Colonic mucosa (tissue), 4 donors: ENCODE measurements around the gene PLB1. TPM values are rescaled to one million over a fixed set of nuclear protein-coding genes. Genes with fewer than 3 reads are reported as not detected.

Source experiments
- DNase-seq: peaks from one replicate; pipeline ENCODE4 v3.0.0-alpha.2; 2020
- H3K27ac ChIP-seq: fragments of 200-600 bp; one replicate; pipeline ENCODE4 v1.8.0; 2021
- H3K27me3 ChIP-seq: fragments of 200-600 bp; one replicate; pipeline ENCODE4 v1.8.0; 2021
- H3K36me3 ChIP-seq: fragments of 200-600 bp; one replicate; pipeline ENCODE4 v1.8.0; 2021
- H3K4me1 ChIP-seq: fragments of 200-600 bp; one replicate; pipeline ENCODE4 v1.8.0; 2021; ENCODE audit warnings: mild to moderate bottlenecking
- H3K4me3 ChIP-seq: fragments of 200-600 bp; one replicate; pipeline ENCODE4 v1.8.0; 2021
- H3K9ac ChIP-seq, 2 donors: one replicate each; pipeline ENCODE4 v1.7.0; 2013; ENCODE audit warnings: control low read depth in 2 of 2, low read depth in 2 of 2, low read length in 2 of 2
- H3K9me3 ChIP-seq: fragments of 200-600 bp; one replicate; pipeline ENCODE4 v1.8.0; 2021
- CTCF ChIP-seq: fragments of 200-600 bp; IDR thresholded peaks from one replicate; pipeline ENCODE4 v1.8.0; 2022; ENCODE audit warnings: antibody characterized with exemption, mild to moderate bottlenecking
- intact Hi-C: fragments of 100-400 bp; cut with DNase I; formaldehyde crosslinking; loops from one replicate; pipeline ENCODE4 v1.14.1; 2022
- total RNA-seq, 2 donors: library from RNA; stranded (reverse); fragmentation: NEBNext Ultra II Directional in 1 of 2; extraction: Animal tissue kit (Norgen Biotek cat#: 25700) in 1 of 2; gene quantifications; one replicate each; pipeline ENCODE4 v1.2.1, GENCODE V29; 2021
- donor health status: healthy.
- donor health status: DM: no; HTN: no; CAD: no.
- donor health status: DM: no; HTN: no; CAD: no.

Gene PLB1
- total RNA-seq, 2 donors from 2014 or later, result 1.3 to 3.0 TPM

DNA sequence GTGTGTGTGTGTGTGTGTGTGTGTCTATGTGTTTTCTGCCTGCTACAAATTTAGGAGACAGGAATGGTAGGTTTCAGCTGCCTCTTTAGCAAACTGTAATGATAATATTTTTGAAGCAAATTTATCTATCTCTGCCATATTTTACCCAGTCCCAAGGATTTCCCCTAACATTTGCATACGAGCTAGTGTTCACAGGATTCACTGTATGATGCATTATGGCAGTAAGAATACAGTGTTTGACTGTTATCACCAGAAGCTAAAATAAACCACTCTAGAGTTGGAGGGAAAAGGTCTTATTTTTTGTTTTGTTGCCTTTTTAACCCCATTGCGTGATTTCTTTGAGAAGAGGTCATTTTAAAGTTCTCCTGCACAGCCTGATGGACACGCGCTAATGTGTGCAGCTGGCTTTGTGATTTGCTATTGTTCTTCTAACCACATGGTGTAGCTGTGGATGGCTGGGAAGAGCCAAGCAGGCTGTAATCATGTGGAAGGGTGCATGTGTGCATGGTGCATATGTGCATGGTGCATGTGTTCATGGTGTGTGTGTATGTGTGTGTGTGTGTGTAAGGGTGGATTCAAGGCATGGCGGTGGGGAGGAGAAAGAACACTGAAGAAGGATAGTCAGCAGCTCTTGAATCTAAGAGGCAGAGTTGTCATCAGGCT lies 62.4 kb downstream of the PLB1 start:
- DNase-seq, result no peak
- Histone ChIP-seq H3K36me3 (no peaks in the 10 kb centered on the region), H3K9ac (no peak overlapping the region), H3K27ac (no peak overlapping the region), H3K9me3 (no peaks in the 10 kb centered on the region), H3K27me3 (no peaks in the 10 kb centered on the region), H3K4me3 (no peak overlapping the region), H3K4me1 (no peaks in the 10 kb centered on the region)
- intact Hi-C loops, result no loop called here
- TF ChIP-seq CTCF, result no peak

- Histone ChIP-seq H3K27ac (no peak overlapping the region), H3K4me3 (no peak overlapping the region), H3K36me3 (no peaks in the 10 kb centered on the region), H3K27me3 (no peaks in the 10 kb centered on the region), H3K9me3 (no peaks in the 10 kb centered on the region), H3K4me1 (no peaks in the 10 kb centered on the region), H3K9ac (no peak overlapping the region)
- intact Hi-C loops, result no loop called here
- DNase-seq, result no peak
- no peak for TF ChIP-seq CTCF
Observed at GRCh38 chr2:28558918-28559317, 63.1 kb downstream of the PLB1 start.

DNA sequence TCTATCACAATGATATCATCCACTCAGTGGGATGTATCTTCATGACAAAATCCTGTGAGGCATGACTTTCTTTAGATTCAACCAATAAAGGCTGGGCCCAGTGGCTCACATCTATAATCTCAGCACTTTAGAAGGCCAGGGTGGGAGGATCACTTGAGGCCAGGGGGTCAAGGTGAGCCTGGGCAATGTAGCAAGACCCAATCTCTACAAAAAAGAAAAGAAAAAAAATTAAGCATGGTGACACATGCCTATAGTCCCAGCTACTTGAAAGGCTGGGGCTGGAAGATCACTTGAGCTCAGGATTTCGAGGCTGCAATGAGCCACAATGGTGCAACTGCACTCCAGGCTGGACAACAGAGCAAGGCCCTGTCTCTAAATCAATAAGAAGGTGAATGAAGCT lies 68.0 kb downstream of the PLB1 start:
- no peak for TF ChIP-seq CTCF
- Histone ChIP-seq H3K36me3 (no peaks in the 10 kb centered on the region), H3K9ac (no peak overlapping the region), H3K27me3 (no peaks in the 10 kb centered on the region), H3K4me3 (no peak overlapping the region), H3K9me3 (no peaks in the 10 kb centered on the region), H3K27ac (no peak overlapping the region), H3K4me1 (no peaks in the 10 kb centered on the region)
- DNase-seq, result no peak
- intact Hi-C loops, result loop anchor here (5.0 to 10.0 kb wide), 2 partner anchors 191 to 443 kb away; partner anchors contain the start of gene PPP1CB

GRCh38 chr2:28564346-28564745 lies 68.5 kb downstream of the PLB1 start:
- H3K4me3 ChIP-seq, result no peak overlapping the region
- no peak overlapping the region for H3K9ac ChIP-seq
- no peaks in the 10 kb centered on the region for H3K27me3 ChIP-seq
- intact Hi-C loops, result loop anchor here (5.0 to 10.0 kb wide), 2 partner anchors 190 to 443 kb away; partner anchors contain the start of gene PPP1CB
- DNase-seq, result no peak
- no peaks in the 10 kb centered on the region for H3K9me3 ChIP-seq
- H3K27ac ChIP-seq, result no peak overlapping the region
- TF ChIP-seq CTCF, result no peak
- no peaks in the 10 kb centered on the region for H3K36me3 ChIP-seq
- no peaks in the 10 kb centered on the region for H3K4me1 ChIP-seq

GRCh38 chr2:28565033-28565432 lies 69.2 kb downstream of the PLB1 start:
- TF ChIP-seq CTCF, result no peak
- no peaks in the 10 kb centered on the region for H3K36me3 ChIP-seq
- H3K27me3 ChIP-seq, result no peaks in the 10 kb centered on the region
- no peak for DNase-seq
- H3K9me3 ChIP-seq, result no peaks in the 10 kb centered on the region
- no peak overlapping the region for H3K9ac ChIP-seq
- no peak overlapping the region for H3K27ac ChIP-seq
- no peak overlapping the region for H3K4me3 ChIP-seq
- intact Hi-C loops, result loop anchor here (10.0 kb wide), 1 partner anchor 190 kb away; the partner anchor contains the start of gene PPP1CB
- H3K4me1 ChIP-seq, result no peaks in the 10 kb centered on the region
